ENCODE measurements around the gene TMEM43. TPM values are rescaled to one million over a fixed set of nuclear protein-coding genes. Genes with fewer than 3 reads are reported as not detected.
A peak's percentile ranks its signal among the peaks of the same experiment; 100 is the strongest.

TMEM43 gene
- polyA plus RNA-seq, 1 experiment = 117 TPM

GRCh38 chr3:14123308-14124222 is 1.3 kb upstream of the TMEM43 start:
- H3K27me3 ChIP-seq (ENCODE audit: control insufficient read depth, insufficient read depth, low read length) = no peaks in the 10 kb centered on the region
- TF ChIP-seq CTCF (IDR thresholded peaks at IDR 0.05; ENCODE audit: low read depth, low read length) = no peak
- H3K27ac ChIP-seq (ENCODE audit: low read depth, low read length) = peak overlapping the region; percentile 21
- H3K9me3 ChIP-seq (ENCODE audit: control insufficient read depth, insufficient read depth, low read length) = peaks cover 6% of the 10 kb centered on the region; the same call in 1 of the 2 replicates
- ChIA-PET POLR2A (interaction anchor here (1.3 to 3.2 kb wide), 3 partner anchors 9 to 55 kb away, joined by 3 to 45 read pairs (median 4); partner anchors contain the start of genes LSM3 and XPC), CTCF (interaction anchor here (0.7 to 4.1 kb wide), 4 partner anchors 80 to 466 kb away, joined by 3 to 23 read pairs (median 6); no protein-coding TSS in a partner anchor)
- DNase-seq (ENCODE audit: low read depth, low spot score) = no peak
- H3K4me3 ChIP-seq (ENCODE audit: low read depth, low read length) = peak overlapping the region; percentile 90

GRCh38 chr3:14124223-14124614 is 633 bp upstream of the TMEM43 start:
- H3K27ac ChIP-seq (ENCODE audit: low read depth, low read length) = peak overlapping the region; percentile 21
- TF ChIP-seq CTCF (IDR thresholded peaks at IDR 0.05; ENCODE audit: low read depth, low read length) = no peak
- no peak for DNase-seq (ENCODE audit: low read depth, low spot score)

GRCh38 chr3:14125193-14126016 is 553 bp downstream of the TMEM43 start:
- peak; percentile 74 for DNase-seq (ENCODE audit: low read depth, low spot score)
- peak overlapping the region; percentile 99 for H3K4me3 ChIP-seq (ENCODE audit: low read depth, low read length)
- POLR2A ChIA-PET = interaction anchor here (0.6 to 3.2 kb wide), 14 partner anchors 7 to 940 kb away, joined by 3 to 50 read pairs (median 4); partner anchors contain the start of genes CCDC174, LSM3, MRPS25 and XPC

More at GRCh38 chr3:14124223-14124614, 633 bp upstream of the TMEM43 start:
- Histone ChIP-seq H3K9me3 (ENCODE audit: control insufficient read depth, insufficient read depth, low read length) (peaks cover 6% of the 10 kb centered on the region; the same call in 1 of the 2 replicates), H3K4me3 (ENCODE audit: low read depth, low read length) (peak overlapping the region; percentile 90), H3K27me3 (ENCODE audit: control insufficient read depth, insufficient read depth, low read length) (no peaks in the 10 kb centered on the region)
- ChIA-PET CTCF (interaction anchor here (0.7 to 4.1 kb wide), 6 partner anchors 21 to 467 kb away, joined by 3 to 23 read pairs (median 6); no protein-coding TSS in a partner anchor), POLR2A (interaction anchor here (0.8 to 3.2 kb wide), 7 partner anchors 10 to 328 kb away, joined by 3 to 50 read pairs (median 4); partner anchors contain the start of genes LSM3 and XPC)

More at GRCh38 chr3:14125193-14126016, 553 bp downstream of the TMEM43 start:
- Histone ChIP-seq H3K27me3 (ENCODE audit: control insufficient read depth, insufficient read depth, low read length) (no peaks in the 10 kb centered on the region), H3K27ac (ENCODE audit: low read depth, low read length) (peak overlapping the region; percentile 93), H3K9me3 (ENCODE audit: control insufficient read depth, insufficient read depth, low read length) (peaks cover 6% of the 10 kb centered on the region; the same call in 1 of the 2 replicates)
- peak; percentile 34 for TF ChIP-seq CTCF (IDR thresholded peaks at IDR 0.05; ENCODE audit: low read depth, low read length)
- CTCF ChIA-PET = interaction anchor here (0.7 to 4.1 kb wide), 12 partner anchors 13 to 645 kb away, joined by 3 to 23 read pairs (median 4); partner anchors contain the start of gene HDAC11

Measured in AG04450 (cell line).